IPS DF 6.9 (cell line): ENCODE data around the gene CIB1.

Source experiments
- DNase-seq: peaks from one replicate; pipeline ENCODE4 v3.0.0-alpha.2; 2013; ENCODE audit warnings: low read depth, low spot score
- H3K27ac ChIP-seq: one replicate; pipeline ENCODE4 v1.5.1; 2013; ENCODE audit warnings: low read length, control low read depth
- H3K27me3 ChIP-seq: 2 replicates; pipeline ENCODE4 v1.6.1; 2013; ENCODE audit warnings: mild to moderate bottlenecking, low read length; ENCODE audit not compliant: control insufficient read depth, insufficient read depth
- H3K36me3 ChIP-seq: 2 replicates; pipeline ENCODE4 v1.6.1; 2013; ENCODE audit warnings: low read length; ENCODE audit not compliant: control insufficient read depth, insufficient read depth
- H3K4me1 ChIP-seq: 2 replicates; pipeline ENCODE4 v1.6.1; 2013; ENCODE audit warnings: low read length; ENCODE audit not compliant: control insufficient read depth, insufficient read depth
- H3K4me3 ChIP-seq: 2 replicates; pipeline ENCODE4 v1.5.1; 2013; ENCODE audit warnings: mild to moderate bottlenecking, low read length
- H3K9me3 ChIP-seq: 2 replicates; pipeline ENCODE4 v1.6.1; 2013; ENCODE audit warnings: low read length, inconsistent platforms; ENCODE audit not compliant: control insufficient read depth, insufficient read depth
- WGBS: extraction: QIAGEN DNeasy Blood & Tissue Kit; methylation state at CpG from one replicate; pipeline ENCODE4 v1.1.7; 2013; ENCODE audit warnings: mixed read lengths, missing lambda C conversion rate; ENCODE audit not compliant: insufficient read length, insufficient coverage; 5-methylcytosine and 5-hydroxymethylcytosine counted together

CIB1 gene

GRCh38 chr15:90227816-90228772 is 5.6 kb downstream of the CIB1 start:
- no CpG with 5 or more reads among the region's 38 CpGs for WGBS
- Histone ChIP-seq H3K36me3 (peaks cover 47% of the 10 kb centered on the region), H3K9me3 (no peaks in the 10 kb centered on the region), H3K27ac (no peak overlapping the region), H3K4me3 (no peak overlapping the region), H3K27me3 (no peaks in the 10 kb centered on the region), H3K4me1 (no peaks in the 10 kb centered on the region)
- DNase-seq, result no peak

- no peaks in the 10 kb centered on the region for H3K4me1 ChIP-seq
- peaks cover 47% of the 10 kb centered on the region for H3K36me3 ChIP-seq
- no peaks in the 10 kb centered on the region for H3K27me3 ChIP-seq
- H3K4me3 ChIP-seq, result no peak overlapping the region
- DNase-seq, result no peak
- H3K9me3 ChIP-seq, result no peaks in the 10 kb centered on the region
- WGBS, result no CpG with 5 or more reads among the region's 7 CpGs
- H3K27ac ChIP-seq, result no peak overlapping the region
These were observed 6.4 kb downstream of the CIB1 start for GRCh38 chr15:90227336-90227735.

GRCh38 chr15:90225504-90226234 is 8.1 kb downstream of the CIB1 start:
- Histone ChIP-seq H3K4me1 (no peaks in the 10 kb centered on the region), H3K27me3 (no peaks in the 10 kb centered on the region), H3K9me3 (no peaks in the 10 kb centered on the region), H3K27ac (no peak overlapping the region), H3K36me3 (peaks cover 47% of the 10 kb centered on the region), H3K4me3 (no peak overlapping the region)
- no peak for DNase-seq
- no CpG with 5 or more reads among the region's 18 CpGs for WGBS

GRCh38 chr15:90225047-90225446 is 8.7 kb downstream of the CIB1 start:
- H3K27ac ChIP-seq, result no peak overlapping the region
- no peaks in the 10 kb centered on the region for H3K4me1 ChIP-seq
- no peak overlapping the region for H3K4me3 ChIP-seq
- no CpG with 5 or more reads among the region's 17 CpGs for WGBS
- H3K36me3 ChIP-seq, result peaks cover 47% of the 10 kb centered on the region
- no peaks in the 10 kb centered on the region for H3K27me3 ChIP-seq
- H3K9me3 ChIP-seq, result no peaks in the 10 kb centered on the region
- no peak for DNase-seq

- Histone ChIP-seq H3K4me1 (no peaks in the 10 kb centered on the region), H3K27ac (no peak overlapping the region), H3K36me3 (peaks cover 40% of the 10 kb centered on the region), H3K9me3 (no peaks in the 10 kb centered on the region), H3K27me3 (no peaks in the 10 kb centered on the region), H3K4me3 (no peak overlapping the region)
- no peak for DNase-seq
- WGBS, result no CpG with 5 or more reads among the region's 22 CpGs
These were observed 10.1 kb downstream of the CIB1 start for GRCh38 chr15:90223441-90224165.

GRCh38 chr15:90222547-90222946 is 11.2 kb downstream of the CIB1 start:
- H3K4me3 ChIP-seq, result no peak overlapping the region
- no peaks in the 10 kb centered on the region for H3K9me3 ChIP-seq
- H3K27ac ChIP-seq, result no peak overlapping the region
- peaks cover 29% of the 10 kb centered on the region for H3K36me3 ChIP-seq
- no peaks in the 10 kb centered on the region for H3K27me3 ChIP-seq
- H3K4me1 ChIP-seq, result no peaks in the 10 kb centered on the region
- no CpG with 5 or more reads among the region's 2 CpGs for WGBS
- DNase-seq, result no peak

GRCh38 chr15:90221246-90221900 is 12.4 kb downstream of the CIB1 start:
- Histone ChIP-seq H3K27me3 (no peaks in the 10 kb centered on the region), H3K4me3 (no peak overlapping the region), H3K9me3 (no peaks in the 10 kb centered on the region), H3K36me3 (peaks cover 25% of the 10 kb centered on the region), H3K27ac (no peak overlapping the region), H3K4me1 (no peaks in the 10 kb centered on the region)
- no CpG with 5 or more reads among the region's 14 CpGs for WGBS
- peak; percentile 55 for DNase-seq

- H3K27ac ChIP-seq, result no peak overlapping the region
These were observed 14.2 kb downstream of the CIB1 start for GRCh38 chr15:90219421-90220141.

GRCh38 chr15:90217671-90218394 is 15.9 kb downstream of the CIB1 start:
- Histone ChIP-seq H3K9me3 (no peaks in the 10 kb centered on the region), H3K27ac (no peak overlapping the region), H3K4me1 (no peaks in the 10 kb centered on the region), H3K27me3 (no peaks in the 10 kb centered on the region), H3K4me3 (no peak overlapping the region), H3K36me3 (no peaks in the 10 kb centered on the region)
- DNase-seq, result no peak
- WGBS, result no CpG with 5 or more reads among the region's 9 CpGs

More at GRCh38 chr15:90219421-90220141, 14.2 kb downstream of the CIB1 start:
- Histone ChIP-seq H3K27me3 (no peaks in the 10 kb centered on the region), H3K4me1 (no peaks in the 10 kb centered on the region), H3K36me3 (peaks cover 13% of the 10 kb centered on the region), H3K9me3 (no peaks in the 10 kb centered on the region), H3K4me3 (no peak overlapping the region)
- no peak for DNase-seq
- no CpG with 5 or more reads among the region's 17 CpGs for WGBS
